Dermis blood vessel endothelial cell (primary cell): ENCODE results near the gene HBD. TPM values are rescaled to one million over a fixed set of nuclear protein-coding genes. Genes with fewer than 3 reads are reported as not detected.
"Not testable (repeated sequence)": the region's sequence is repeated elsewhere in the genome, so short reads cannot be mapped to it uniquely, and the experiment has no call there.

Experiments
- DNase-seq: peaks from one replicate; pipeline ENCODE4 v3.0.0; 2010
- total RNA-seq: library from RNA; depleted of rRNA; stranded (reverse); fragments of >200 nt; gene quantifications from 2 replicates; pipeline ENCODE4 v1.2.3, GENCODE V29; 2014

The HBD gene
- total RNA-seq, 1 donor from 2014 or later: not detected

DNA sequence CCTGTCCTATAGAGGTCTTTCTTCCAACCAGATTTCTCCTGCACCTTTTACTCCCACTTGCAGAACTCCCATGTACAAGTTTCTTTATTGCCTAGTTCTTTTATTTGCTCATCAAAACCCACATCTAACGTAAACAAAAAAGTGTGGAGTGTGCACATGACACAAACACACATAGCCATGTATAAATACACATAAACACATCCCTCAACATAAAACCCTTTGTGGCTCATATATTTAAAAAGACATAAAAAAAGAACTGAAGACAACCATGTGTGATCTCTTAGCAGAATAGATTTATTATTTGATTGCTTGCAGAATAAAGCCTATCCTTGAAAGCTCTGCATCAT is 18.6 kb upstream of the HBD start:
- DNase-seq: no peak

DNA sequence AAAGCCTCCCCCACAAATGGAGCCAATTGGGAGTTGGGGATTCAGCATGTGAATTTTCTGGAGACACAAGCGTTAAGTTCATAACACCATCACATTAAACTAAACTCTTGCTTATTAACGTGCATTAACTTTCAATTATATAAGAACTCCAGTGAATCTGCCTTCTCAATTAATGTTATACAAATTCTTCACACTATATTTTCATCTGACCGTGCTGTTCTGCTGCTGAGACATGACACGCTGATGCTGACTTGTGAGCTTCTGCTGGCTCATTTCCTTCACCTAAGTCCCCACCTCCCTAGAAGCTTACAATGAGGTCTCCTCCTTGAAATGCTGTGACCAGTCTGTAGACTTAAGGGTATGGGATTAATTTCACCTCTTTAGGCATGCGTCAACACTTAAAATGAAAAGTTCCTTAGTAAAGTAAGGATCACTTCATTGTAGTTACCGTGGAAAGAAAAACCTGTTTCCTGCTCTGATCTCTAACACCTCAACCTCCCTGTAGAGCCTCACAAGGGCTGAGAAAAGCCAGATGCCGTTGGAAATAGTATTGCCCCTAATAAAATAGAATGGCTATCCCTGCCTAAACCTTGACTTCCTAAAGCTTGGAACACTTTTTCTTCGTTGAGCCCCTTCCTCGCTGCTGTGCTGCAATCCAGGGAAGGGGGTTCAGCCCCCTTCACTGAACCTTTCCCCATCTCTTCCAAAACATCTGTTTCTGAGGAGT is 18.1 kb upstream of the HBD start:
- no peak for DNase-seq

DNA sequence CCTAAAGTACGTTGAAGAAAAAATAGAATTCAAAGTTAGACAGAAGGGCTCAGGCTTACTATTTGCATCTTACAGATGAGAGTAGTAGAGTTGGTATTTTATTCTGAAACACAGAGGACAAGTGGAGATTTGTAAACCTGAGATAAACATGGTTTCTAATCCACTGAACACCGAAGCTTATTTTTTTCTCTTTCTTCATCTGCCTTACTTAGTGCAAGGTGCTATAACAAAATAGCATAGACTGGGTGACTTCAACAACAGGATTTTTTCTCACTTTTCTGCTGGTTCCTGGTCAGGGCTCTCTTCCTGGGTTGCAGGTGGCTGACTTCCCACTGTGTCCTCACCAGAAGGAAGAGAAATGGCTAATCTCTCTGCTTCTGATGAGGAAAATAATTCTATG is 17.5 kb upstream of the HBD start:
- no peak for DNase-seq

DNA sequence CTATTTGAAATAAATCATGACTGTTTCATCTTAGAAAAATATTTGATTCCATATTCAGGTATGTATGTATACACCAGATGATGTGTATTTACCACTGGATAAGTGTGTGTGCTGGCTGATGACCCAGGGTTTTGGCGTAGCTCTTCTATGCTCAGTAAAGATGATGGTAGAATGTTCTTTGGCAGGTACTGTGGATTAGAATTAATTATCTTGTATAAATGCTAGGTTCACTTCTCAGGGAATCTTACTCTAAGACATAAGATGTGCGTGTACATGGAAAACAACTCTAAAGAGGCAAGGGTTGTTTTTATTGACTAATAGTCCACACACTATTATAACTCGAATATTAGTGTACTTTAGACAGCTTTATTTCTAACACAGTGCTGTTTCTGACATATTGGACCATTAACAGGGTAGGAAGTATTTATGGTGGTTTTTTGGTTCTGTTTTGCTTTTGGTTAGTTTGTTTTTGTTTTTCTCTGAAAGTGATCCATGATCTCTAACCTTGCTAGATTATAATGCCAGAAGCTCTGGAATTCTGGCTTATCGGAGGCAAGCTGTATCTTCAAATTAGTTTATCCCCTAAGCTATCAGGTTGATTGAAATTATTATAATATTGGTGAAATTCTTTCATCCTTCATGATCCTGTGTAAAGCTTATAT is 16.4 kb upstream of the HBD start:
- no peak for DNase-seq

DNA sequence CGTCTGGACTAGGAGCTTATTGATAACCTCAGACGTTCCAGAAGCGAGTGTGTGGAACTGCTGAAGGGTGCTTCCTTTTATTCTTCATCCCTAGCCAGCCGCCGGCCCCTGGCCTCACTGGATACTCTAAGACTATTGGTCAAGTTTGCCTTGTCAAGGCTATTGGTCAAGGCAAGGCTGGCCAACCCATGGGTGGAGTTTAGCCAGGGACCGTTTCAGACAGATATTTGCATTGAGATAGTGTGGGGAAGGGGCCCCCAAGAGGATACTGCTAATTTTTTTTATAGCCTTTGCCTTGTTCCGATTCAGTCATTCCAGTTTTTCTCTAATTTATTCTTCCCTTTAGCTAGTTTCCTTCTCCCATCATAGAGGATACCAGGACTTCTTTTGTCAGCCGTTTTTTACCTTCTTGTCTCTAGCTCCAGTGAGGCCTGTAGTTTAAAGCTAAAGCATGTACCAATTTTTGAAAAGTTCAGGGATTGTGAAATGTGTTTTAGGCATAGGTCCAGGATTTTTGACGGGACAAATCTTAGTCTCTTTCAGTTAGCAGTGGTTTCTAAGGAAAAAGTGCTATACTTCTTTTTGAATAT is 15.6 kb upstream of the HBD start, which contains the start of gene HBG1:
HBG1 (minus strand) TSS at position 51 of the 590 bp plus-strand sequence. CDS start 53 bp downstream, outside the sequence.
- DNase-seq: not testable (repeated sequence)

DNA sequence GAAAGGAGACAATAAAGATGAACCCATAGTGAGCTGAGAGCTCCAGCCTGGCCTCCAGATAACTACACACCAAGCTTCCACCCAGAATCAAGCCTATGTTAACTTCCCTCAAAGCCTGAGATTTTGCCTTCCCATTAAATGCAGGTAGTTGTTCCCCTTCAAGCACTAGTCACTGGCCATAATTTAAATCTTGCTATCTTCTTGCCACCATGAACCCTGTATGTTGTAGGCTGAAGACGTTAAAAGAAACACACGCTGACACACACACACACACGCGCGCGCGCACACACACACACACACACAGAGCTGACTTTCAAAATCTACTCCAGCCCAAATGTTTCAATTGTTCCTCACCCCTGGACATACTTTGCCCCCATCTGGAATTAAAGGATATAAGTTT is 14.2 kb upstream of the HBD start:
- not testable (repeated sequence) for DNase-seq

DNA sequence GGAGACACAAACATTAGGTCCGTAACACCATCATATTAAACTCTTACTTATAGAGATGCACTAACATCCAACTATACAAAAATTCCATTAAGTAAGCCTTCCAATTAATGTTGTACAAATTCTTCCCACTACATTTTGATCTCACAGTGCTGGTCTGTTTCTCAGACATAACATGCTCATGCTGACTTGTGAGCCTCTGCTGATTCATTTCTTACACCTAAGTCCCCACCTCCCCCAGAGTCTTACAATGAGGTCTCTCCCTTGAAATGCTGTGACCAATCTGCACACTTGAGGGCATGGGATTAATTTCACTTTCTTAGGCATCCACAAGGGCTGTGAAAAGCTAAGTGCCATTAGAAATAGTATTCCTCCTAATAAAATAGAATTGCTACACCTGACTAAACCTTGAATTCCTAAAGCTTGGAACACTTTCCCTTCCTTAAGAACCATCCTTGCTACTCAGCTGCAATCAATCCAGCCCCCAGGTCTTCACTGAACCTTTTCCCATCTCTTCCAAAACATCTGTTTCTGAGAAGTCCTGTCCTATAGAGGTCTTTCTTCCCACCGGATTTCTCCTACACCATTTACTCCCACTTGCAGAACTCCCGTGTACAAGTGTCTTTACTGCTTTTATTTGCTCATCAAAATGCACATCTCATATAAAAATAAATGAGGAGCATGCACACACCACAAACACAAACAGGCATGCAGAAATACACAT is 13.3 kb upstream of the HBD start:
- no peak for DNase-seq

DNA sequence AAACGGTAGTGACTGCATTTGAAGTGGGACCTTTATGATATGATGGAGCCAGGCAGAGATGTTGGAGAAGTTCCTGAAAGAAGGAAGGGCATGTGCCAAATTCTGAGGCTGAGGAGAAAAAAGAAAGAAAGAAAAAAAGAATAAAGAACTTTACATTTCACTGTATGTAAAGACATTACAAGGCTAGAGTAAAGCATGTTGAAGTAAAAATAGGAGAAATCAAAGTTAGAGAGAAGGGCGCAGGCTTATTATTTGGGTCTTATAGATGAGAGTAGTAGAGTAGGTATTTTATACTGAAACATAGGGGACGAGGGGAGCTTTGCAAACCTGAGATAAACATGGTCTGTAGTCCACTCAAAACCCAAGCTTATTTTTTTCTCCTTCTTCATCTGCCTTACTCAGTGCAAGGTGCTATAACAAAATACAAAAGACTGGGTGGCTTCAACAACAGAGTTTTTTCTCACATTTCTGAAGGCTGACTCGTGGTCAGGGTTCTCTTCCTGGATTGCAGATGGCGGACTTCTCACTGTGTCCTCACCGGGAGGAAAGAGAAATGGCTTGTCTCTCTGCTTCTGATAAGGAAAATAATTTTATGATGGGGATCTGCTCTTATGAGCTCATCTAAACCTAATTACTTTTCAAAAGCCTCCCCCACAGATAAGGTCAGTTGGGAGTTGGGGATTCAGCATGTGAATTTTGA is 12.6 kb upstream of the HBD start:
- DNase-seq: no peak

DNA sequence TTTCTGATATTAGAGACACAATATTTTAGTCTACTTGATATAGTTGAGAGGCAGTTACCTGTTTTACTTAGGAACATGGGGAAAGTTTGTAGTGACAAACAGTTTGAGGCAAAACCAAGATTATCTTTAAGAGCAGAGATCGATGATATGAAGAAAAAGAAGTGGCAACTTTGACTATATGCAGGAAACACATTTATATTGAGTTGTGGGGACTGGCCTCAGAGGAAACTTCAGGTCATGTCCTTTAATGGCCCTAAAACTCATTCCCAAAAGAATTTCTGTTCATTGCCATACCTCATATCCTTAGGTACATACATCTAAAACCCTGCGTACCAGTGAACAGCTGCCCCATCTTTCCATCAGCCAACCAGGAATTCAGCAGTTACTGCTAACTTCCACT is 10.9 kb upstream of the HBD start:
- DNase-seq: no peak

DNA sequence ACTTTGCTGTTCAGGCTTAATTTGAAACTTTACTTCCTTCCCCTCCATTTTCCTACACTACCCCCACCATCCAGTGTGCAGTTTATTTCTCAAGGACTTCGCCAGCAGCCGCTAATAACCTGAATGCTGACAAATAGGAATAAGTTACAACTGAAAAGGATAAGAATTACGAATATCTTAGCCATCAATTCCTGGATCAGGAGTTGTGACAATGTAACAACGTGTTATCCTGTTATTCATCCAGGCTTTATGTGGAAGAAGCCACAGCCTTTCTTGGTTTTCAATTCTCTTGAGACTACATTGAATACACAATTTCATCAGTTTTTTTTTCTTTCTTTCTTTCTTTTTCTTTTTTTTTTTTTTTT is 9.5 kb upstream of the HBD start:
- DNase-seq: no peak

DNA sequence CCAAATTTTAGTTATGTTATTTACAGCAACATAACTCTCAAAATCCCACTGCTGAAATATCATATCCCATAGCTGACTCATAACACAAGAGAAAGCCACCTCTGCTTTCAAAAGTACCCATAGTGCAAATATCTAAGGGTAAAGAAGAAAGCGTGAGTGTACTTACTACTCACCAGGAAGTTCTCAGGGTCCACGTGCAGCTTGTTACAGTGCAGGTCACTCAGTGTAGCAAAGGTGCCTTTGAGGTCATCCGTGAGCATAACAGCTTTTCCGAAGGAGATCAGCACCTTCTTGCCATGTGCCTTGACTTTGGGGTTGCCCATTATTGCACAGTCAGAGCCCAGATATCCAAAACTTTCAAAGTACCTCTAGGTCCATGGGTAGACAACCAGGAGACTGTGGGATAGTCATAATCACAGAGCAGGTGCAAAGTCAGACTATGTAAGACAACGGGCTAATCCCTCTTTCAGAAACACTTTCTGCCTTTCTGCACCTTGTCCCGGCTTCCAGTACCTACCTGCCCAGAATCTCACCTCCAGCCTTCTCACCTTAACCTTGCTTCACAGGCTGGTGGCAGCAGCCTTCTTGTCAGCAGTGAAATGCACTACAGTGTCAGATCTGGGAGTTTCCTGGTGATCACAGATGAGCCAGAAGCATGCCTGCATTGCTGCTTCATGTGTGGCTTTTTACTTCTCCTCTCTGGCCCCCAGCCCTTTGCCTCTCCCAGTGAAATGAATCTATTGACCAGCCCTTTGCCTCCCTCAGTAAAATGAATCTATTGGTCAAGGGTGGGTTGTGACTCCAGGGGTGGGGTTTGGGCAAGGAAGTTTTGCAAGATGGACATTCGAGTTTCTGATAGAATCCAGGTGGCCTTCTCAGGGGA is 8.9 kb upstream of the HBD start:
- no peak for DNase-seq

DNA sequence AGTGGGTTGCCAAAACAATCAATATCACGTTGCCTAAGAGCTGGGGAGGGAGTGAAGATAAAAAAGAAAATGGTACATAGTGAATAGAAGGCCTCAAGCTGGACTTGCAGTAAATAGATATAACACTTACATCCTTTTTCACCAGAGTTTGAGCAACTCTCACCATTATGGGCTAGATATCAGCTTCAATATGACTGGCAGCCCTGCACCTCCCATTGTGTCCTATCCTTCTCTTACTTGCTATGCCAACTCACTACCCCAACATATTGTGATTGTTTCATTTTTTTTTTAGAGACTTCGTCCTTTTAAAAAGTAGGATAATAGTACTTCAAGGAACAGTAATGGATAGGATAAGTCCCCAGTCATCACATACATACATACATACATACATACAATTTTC is 7.9 kb upstream of the HBD start:
- DNase-seq: no peak

DNA sequence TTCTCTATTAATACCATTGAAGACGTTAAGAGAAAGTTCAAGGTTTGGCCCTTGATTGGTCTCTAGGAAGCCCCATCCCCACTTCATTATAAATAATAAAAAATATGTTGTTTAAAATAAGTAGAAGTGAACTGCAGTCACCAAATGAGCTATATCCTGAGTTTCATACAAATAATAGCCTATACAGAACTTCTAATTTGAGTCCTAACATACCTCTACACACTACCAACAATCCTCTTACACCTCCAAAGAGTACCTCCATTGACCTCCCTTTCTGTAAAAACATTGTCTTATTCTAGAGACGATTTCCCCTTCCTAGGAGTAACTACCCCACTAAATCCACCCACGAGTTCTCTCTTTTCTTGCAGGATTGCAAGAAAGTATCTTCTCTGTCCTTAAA is 7.2 kb upstream of the HBD start:
- DNase-seq: no peak

DNA sequence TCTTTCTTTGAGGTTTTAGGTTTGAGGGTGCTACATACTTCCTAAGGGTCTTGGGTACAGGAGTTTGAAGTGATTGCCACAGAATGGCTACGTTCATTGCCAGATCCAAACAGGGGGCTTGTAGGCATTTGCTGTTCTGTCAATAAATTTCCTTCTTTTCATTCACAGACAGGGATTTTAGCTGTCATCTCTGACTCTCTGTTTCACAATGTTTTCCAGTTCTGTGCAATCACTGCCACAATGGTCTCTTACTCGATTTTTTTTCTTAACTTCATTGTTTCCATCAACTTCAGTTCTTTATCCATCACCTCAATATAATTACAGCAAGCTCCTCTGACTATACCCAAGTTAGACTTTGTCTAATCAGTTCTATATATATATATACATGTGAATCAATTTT is 6.2 kb upstream of the HBD start:
- DNase-seq: no peak

DNA sequence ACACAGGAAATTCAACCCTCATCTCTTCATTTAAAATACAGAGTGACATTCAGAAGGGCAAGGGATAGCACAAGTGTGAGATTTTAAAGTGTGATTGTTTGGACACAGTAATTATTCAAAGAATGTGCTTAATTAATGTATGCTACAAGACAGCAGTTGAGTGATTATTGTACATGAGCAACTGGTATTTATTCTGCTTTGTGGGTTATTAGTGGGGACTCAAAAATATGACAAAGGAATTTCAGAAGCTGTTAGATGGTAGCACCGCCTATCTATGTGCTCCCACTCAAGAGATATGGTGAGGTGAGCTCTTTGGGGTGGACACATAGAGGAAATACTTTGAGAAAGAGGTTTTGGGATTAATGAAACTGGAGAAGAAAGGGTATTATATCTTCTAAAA is 5.8 kb upstream of the HBD start:
- no peak for DNase-seq

DNA sequence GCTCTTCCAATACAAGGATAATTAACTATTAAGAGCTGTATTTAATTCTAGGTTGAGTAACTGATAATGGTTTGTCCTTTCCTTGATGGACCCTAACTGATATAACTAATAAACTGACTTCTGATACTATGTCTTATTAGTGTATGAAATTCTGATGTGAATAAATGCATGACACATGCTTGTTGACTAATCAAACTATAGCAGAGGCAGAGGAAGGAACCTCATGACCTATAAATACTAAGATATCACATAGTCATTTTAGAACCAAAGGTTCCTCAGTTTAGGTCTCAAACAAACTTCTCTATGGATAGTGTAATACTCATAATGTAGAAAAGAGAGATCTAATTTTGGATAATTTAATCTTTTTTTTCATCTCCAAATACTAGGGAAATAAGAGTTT is 4.8 kb upstream of the HBD start:
- DNase-seq: no peak

DNA sequence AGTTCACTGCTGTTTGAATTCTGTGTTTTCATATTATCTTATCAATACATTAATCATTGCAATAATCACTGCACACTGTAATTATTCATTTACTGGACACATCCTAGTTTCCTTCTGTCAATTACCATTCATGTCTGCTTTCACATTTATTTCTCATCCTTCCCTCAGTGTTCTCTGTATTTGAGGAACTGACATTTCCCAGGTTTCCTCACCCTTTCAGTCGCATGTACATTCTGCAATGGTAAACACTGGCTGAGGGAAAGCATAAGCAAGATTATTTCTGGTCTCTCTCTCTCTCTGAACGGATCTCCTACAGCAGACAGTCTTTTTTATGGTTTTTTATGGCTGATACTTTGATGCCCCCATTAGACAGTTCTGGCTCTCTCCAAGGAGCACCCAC is 4.2 kb upstream of the HBD start:
- DNase-seq: no peak

DNA sequence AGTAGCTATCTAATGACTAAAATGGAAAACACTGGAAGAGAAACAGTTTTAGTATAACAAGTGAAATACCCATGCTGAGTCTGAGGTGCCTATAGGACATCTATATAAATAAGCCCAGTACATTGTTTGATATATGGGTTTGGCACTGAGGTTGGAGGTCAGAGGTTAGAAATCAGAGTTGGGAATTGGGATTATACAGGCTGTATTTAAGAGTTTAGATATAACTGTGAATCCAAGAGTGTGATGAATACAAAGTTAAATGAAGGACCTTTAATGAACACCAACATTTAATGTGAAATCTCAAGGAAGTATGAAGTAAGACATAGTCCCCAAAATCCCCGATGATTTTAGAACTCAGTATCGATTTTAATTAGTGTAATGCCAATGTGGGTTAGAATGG is 3.1 kb upstream of the HBD start:
- no peak for DNase-seq

DNA sequence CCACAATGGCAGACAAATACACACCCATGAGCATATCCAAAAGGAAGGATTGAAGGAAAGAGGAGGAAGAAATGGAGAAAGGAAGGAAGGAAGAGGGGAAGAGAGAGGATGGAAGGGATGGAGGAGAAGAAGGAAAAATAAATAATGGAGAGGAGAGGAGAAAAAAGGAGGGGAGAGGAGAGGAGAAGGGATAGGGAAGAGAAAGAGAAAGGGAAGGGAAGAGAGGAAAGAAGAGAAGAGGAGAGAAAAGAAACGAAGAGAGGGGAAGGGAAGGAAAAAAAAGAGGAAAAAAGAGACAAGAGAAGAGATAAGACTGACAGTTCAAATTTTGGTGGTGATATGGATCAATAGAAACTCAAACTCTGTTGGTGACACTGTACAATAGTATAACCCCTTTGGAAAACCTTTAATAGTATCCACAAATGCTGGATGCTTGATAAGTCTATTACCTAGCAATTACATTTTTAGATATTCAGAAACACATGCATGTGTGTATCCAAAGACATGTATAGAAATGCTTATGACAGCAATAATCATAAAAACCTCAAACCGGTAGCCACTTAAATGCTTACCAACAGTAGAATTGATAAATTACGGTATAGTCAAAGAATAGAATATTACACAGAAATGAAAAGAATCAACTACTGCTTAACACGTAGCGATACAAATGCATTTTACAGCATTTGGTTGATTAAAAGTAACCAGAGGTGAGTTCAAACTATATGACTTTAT is 1.2 kb upstream of the HBD start:
- no peak for DNase-seq

DNA sequence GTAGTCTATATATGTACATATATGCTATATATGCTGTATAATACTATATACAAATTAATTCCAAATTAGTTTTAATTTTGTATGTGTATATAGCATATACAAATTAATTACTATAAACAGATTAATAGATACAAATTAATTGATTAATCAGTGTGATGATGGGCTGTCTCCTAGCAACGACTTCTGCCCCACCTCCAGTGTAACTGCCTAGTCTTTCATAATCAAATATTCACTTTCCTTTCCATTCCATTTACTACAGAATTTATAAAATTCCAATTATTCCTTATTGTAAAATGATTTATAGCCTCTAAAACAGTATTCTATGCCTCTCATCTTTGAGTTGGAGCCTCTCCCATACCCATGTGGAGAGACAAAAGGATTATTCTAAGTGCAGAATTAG is 976 bp downstream of the HBD start:
- no peak for DNase-seq

DNA sequence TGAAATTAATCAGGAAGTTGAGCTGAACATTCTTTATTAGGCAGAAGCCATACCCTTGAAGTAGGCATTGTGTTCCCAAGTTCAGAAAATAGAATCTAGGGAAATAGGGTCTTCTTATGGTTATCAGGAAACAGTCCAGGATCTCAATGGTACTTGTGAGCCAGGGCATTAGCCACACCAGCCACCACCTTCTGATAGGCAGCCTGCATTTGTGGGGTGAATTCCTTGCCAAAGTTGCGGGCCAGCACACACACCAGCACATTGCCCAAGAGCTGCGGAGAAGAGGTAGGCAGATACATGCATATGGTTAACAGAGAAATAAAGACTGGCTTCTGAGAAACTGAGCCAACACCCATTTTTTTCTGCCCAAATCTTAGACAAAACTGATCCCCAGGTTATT is 1.5 kb downstream of the HBD start:
- no peak for DNase-seq
